HG03196 (cell line): Measurements from ENCODE around the gene BIN2.
"Not testable (repeated sequence)": the region's sequence is repeated elsewhere in the genome, so short reads cannot be mapped to it uniquely, and the experiment has no call there.

Source experiments
- ATAC-seq: cut with Tn5 transposase; IDR thresholded peaks from one replicate; pipeline ENCODE4 v1.9.1; 2021; ENCODE audit not compliant: unreplicated experiment

The BIN2 gene

DNA sequence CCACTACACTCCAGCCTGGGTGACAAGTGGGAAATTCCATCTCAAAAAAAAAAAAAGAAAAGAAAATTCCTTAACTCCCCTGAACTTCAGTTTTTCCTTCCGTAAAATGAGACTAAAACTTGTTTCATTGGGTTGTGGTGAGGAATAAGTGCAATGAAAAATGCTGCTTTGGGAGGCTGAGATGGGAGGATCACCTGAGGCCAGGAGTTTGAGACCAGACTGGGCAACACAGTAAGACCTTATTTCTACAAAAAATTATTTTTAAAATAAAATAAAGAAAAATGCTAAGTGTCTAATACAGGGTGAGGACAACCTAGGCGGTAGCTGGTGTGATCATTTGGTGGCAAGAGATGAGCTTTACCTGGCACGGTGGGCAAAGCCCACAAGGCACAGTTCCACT lies 60.6 kb downstream of the BIN2 start:
- ATAC-seq, result no peak

GRCh38 chr12:51262758-51263177 lies 61.2 kb downstream of the BIN2 start:
- ATAC-seq, result no peak

- not testable (repeated sequence) for ATAC-seq
Observed at GRCh38 chr12:51259600-51259999, 64.4 kb downstream of the BIN2 start.

DNA sequence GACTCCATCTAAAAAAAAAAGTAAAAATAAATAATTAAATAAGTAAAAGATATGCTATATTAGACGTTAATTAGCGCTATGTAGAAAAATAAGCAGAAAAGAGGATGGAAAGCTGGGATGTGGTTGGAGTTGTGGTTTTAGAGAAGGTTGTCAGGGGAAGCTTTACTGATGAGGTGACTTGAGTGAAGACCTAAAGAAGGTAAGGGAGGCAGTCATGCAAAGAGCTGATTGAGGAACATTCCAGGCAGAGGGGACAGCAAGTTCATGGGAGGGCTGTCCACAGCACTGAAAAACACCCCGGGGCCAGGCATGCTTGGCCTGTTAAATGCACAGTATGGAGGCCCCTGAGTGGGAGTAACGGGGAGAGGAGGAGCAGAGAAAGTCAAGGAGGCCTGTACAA lies 69.4 kb downstream of the BIN2 start:
- ATAC-seq, result no peak

- no peak for ATAC-seq
Observed at GRCh38 chr12:51253276-51253675, 70.7 kb downstream of the BIN2 start.

- no peak for ATAC-seq
Observed at GRCh38 chr12:51247523-51248206, 76.3 kb downstream of the BIN2 start.

DNA sequence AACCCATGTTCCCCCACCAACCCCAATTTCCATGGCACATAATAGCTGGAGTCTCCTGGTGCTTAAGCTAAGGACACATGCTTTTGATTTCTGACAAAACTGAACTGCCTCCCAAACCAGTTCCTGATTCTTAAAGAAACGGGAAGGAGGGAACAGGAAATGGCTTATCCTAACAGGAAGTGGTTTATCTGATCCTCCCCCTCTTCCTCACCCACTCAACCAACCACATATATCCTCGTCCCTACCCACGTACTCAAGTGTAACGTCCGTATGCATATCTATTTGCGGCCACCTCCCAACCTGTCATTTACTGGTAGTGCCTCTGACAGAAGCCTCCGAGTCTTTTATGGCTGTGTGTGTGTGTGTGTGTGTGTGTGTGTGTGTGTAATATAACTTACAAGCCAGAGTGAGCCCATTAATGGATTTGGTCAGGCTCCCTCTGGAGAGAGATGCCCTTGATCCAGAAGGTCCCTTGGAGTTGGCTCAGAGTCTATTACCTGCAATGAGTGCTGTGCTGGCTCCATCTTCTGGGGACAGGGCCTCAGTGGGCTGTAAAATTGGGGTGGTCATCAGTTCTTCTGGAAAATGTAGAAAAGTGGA lies 77.6 kb downstream of the BIN2 start:
- ATAC-seq, result no peak

DNA sequence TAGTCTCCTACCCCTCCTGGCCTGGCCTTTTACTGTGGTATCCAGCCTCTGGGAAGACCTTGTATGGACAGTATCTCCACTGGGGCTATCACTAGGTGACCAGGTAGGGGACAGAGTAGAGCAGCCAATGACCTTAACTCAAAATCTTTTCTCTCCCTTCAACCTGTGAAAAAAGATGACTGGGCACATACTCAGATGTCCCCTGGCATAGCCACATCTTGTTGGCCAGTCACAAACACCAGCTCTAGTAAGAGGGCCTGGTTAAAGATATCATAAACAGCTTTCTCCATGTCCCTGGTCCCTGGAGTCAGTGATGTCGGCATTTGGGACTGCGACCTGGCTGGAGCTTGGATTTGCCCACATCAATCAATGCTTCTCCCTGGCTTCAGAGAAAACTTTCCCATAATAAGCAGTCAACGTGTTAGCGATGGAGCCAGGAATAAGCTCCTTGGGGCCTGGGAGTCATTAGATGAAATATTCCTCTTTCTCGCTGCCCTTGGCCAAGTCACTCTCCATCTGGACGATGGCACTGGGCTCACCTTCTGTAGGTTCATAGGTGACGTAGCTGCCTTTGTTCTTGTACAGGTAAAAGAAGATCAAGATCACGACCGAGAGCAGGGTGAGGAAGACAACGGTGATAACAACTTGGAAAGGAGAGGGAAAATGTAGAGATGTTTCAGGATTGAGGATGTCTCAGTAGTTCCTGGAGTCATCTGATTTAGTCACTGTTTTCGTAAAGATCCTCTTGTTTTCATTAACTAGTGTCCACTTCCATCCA lies 78.3 kb downstream of the BIN2 start:
- ATAC-seq, result no peak

DNA sequence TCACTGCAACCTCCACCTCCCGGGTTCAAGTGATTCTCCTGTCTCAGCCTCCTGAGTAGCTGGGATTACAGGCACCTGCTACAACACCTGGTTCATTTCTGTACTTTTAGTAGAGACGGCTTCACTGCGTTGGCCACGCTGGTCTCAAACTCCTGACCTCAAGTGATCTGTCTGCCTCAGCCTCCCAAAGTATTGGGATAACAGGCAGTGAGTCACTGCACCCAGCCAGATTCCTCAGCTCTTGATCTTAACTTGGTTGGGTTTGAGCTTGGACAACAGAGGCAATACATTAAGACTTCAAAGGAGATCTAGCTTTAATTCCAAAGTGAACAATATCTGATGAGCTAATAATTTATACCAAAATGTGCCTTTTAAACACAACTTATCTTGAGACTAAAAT lies 79.7 kb downstream of the BIN2 start:
- no peak for ATAC-seq

- ATAC-seq, result no peak
Observed at GRCh38 chr12:51242876-51243275, 81.1 kb downstream of the BIN2 start.

GRCh38 chr12:51242120-51242519 lies 81.9 kb downstream of the BIN2 start:
- ATAC-seq, result no peak

DNA sequence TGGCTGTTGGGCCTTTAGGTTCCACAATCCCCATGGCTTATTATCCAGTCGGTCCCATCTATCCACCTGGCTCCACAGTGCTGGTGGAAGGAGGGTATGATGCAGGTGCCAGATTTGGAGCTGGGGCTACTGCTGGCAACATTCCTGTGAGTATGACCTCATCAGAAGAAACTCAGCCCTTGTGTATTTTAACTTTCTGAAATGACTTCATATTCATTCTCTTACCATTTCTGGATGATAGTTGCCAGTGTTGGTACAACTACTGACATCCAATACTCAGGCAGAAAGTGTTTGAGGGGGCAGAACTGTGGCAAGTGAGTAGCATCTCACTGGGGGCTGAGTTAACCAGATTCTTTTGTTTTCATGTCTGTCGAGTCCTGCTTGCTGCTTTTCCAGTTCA lies 83.0 kb downstream of the BIN2 start:
- no peak for ATAC-seq

GRCh38 chr12:51238510-51239334 lies 85.3 kb downstream of the BIN2 start, which contains the start of gene DAZAP2:
Gene DAZAP2, plus strand, starts transcription at chr12:51238826. Its CDS starts 82 bp downstream, at chr12:51238908.
- peak; percentile 91 for ATAC-seq

DNA sequence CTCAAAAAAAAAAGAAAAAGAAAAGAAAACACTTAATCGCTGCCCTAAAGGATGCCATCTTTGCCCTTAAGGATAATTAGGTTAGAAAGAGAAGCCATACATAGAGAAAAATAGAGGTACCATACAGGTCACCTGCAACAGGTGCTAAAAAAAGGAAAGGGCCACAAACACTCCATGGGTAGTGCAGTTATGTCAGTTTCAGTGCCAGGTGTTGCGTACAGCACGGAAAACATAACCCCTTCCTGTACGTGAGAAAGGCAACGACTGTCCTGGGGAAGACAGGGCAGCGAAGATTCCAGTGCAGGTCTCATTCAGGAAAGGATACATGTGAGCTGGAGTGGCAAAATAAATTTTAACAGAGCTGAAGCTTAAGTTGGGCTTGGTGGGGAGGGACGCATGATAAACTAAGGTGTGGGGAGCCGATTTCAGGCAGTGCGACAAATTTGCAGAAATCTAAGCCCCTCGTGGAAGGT lies 85.9 kb downstream of the BIN2 start:
- peak; percentile 17 for ATAC-seq

DNA sequence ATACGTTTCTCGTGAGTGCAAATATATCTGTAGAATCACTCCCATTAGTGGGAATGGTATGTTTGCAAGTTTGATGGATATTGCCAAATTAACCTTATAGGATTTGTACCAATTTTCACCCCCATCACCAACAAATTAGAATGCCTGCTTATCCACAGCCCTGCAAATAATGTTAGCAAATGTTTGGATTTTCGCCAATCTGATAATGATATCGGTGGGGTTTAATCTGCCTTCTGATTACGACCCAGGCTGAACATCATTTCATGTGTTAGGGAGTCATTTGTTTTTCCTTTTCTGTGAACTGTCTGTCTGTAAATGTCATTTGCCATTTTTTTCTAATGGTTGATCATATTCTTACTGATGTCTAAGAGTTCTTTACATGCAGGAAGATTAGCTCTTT lies 89.4 kb downstream of the BIN2 start:
- ATAC-seq, result no peak

DNA sequence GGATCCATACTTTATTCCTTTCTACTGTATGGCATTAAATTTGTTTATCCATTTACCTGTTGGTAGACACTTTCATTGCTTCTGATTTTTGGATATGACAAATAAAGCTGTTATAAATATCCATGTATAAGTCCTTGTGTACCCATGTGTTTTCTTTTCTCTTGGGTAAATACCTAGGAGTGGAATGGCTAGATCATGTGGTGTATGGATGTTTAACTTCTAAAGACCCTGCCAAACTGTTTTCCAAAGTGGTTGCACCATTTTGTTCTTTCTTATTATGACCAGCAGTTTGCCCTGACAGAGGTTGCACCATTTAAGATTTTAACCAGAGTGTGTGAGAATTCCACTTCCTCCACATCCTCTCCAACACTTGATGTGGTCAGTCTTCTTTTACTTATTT lies 91.3 kb downstream of the BIN2 start:
- ATAC-seq, result no peak
